K562 (cell line): ENCODE results near the gene RPL7A. TPM values are rescaled to one million over a fixed set of nuclear protein-coding genes. Genes with fewer than 3 reads are reported as not detected.

Experiments used
- ATAC-seq: fragments of 200-7000 bp; cut with Tn5 transposase; 3 replicates; pipeline ENCODE4 v1.9.1; 2020; ENCODE audit warnings: moderate library complexity
- BruUV-seq: library from RNA; stranded (reverse); fragments of 400-500 nt; replicated peaks from 2 replicates; lab custom pipeline; 2021; lab: Mats Ljungman, UMichigan
- CTCF ChIA-PET: fragments of 300-600 bp; formaldehyde crosslinking; extraction: SDS; loops from one replicate; lab custom pipeline; 2021; ENCODE audit warnings: low intra/inter-chr PET ratio; lab: Yijun Ruan, JAX
- POLR2A ChIA-PET: fragments of 300-600, 350-650 bp; sonication (Branson Sonifier 250); formaldehyde crosslinking; extraction: SDS; loops from one replicate; lab custom pipeline; 2021; ENCODE audit warnings: antibody characterized with exemption, inconsistent platforms; lab: Yijun Ruan, JAX
- DNase-seq, 4 experiments: peaks; one replicate each; pipeline versions ENCODE4 v3.0.0 to v3.0.0-alpha.2; 2011 to 2018; ENCODE audit warnings: low spot score in 3 of 4, mixed read lengths in 3 of 4; ENCODE audit errors: extremely low read depth in 1 of 4
- FAIRE-seq: peaks from 2 replicates; lab custom pipeline; 2011; peaks lifted over from hg19 to GRCh38; lab: Jason Lieb, UNC
- H2AFZ ChIP-seq: 2 replicates; pipeline ENCODE4 v1.6.0; 2011; ENCODE audit warnings: low read depth, low read length, control low read depth, inconsistent platforms
- H3K27ac ChIP-seq: fragments of 200-600 bp; 3 replicates; pipeline ENCODE4 v1.8.0; 2011; ENCODE audit warnings: low read depth, mild to moderate bottlenecking, control low read depth, inconsistent platforms, low read length, moderate library complexity, mixed read lengths; ENCODE audit errors: extremely low read depth
- H3K27me3 ChIP-seq, 2 experiments: fragments of 300-600 bp in 1 of 2; 2 replicates in 1 of 2; 3 replicates in 1 of 2; pipeline versions ENCODE4 v1.6.0 to v1.8.0; 2011; ENCODE audit warnings: inconsistent platforms in 2 of 2, low read length in 2 of 2, mild to moderate bottlenecking in 1 of 2, mixed read lengths in 1 of 2, moderate library complexity in 1 of 2; ENCODE audit not compliant: control insufficient read depth in 2 of 2, insufficient read depth in 2 of 2
- H3K36me3 ChIP-seq: fragments of 300-600 bp; 3 replicates; pipeline ENCODE4 v1.8.0; 2011; ENCODE audit warnings: mild to moderate bottlenecking, low read length, inconsistent platforms; ENCODE audit not compliant: control insufficient read depth, insufficient read depth
- H3K4me1 ChIP-seq, 2 experiments: fragments of 200-600 bp in 1 of 2; replicated peaks in 1 of 2; 2 replicates in 1 of 2; 3 replicates in 1 of 2; pipeline versions ENCODE4 v1.5.1 to v1.8.0; 2011; ENCODE audit warnings: inconsistent platforms in 2 of 2, low read length in 2 of 2, mild to moderate bottlenecking in 1 of 2, mixed read lengths in 1 of 2, moderate library complexity in 1 of 2; ENCODE audit not compliant: control insufficient read depth in 2 of 2, insufficient read depth in 2 of 2
- H3K4me2 ChIP-seq: 2 replicates; pipeline ENCODE4 v1.6.1; 2011; ENCODE audit warnings: low read length, control low read depth, inconsistent platforms, mixed read lengths; ENCODE audit not compliant: insufficient read depth
- H3K4me3 ChIP-seq: fragments of 200-600 bp; sonication (generic), shearing (Covaris generic); 2 replicates; pipeline ENCODE4 v1.5.1; 2016; ENCODE audit warnings: control low read depth, inconsistent platforms
- H3K79me2 ChIP-seq: fragments of 200-600 bp; 3 replicates; pipeline ENCODE4 v1.8.0; 2011; ENCODE audit warnings: low read length, inconsistent platforms; ENCODE audit not compliant: control insufficient read depth, insufficient read depth
- H3K9ac ChIP-seq, 2 experiments: 2 replicates each; pipeline versions ENCODE4 v1.6.0 to v1.6.1; 2011; ENCODE audit warnings: low read depth in 2 of 2, low read length in 2 of 2, control low read depth in 1 of 2, inconsistent platforms in 1 of 2, mild to moderate bottlenecking in 1 of 2, mixed read lengths in 1 of 2; ENCODE audit not compliant: insufficient read depth in 1 of 2
- H3K9me1 ChIP-seq: one replicate; pipeline ENCODE4 v1.6.0; 2011; ENCODE audit warnings: inconsistent platforms, mild to moderate bottlenecking, low read length, moderate library complexity; ENCODE audit not compliant: control insufficient read depth, insufficient read depth
- H3K9me3 ChIP-seq: replicated peaks from 2 replicates; pipeline ENCODE4 v1.5.1; 2011; ENCODE audit warnings: low read depth, low read length, inconsistent platforms; ENCODE audit not compliant: control insufficient read depth, insufficient read depth
- H4K20me1 ChIP-seq: replicated peaks from 2 replicates; pipeline ENCODE4 v1.6.1; 2011; ENCODE audit warnings: low read length, inconsistent platforms, mixed read lengths; ENCODE audit not compliant: control insufficient read depth, insufficient read depth
- CEBPB ChIP-seq: fragments of 450-650 bp; IDR thresholded peaks from 2 replicates; pipeline ENCODE4 v1.6.1; 2016; ENCODE audit warnings: missing genetic modification characterization, missing compliant biosample characterization
- CEBPG ChIP-seq, 3 experiments: fragments of 200-800 bp in 1 of 3; sonication (Bioruptor generic) in 1 of 3; sonication (generic) in 1 of 3; formaldehyde crosslinking in 1 of 3; IDR thresholded peaks in 2 of 3; conservative IDR thresholded peaks in 1 of 3; 2 replicates each; pipeline versions ENCODE4 v1.6.1 to v1.8.0; 2016 to 2022; ENCODE audit warnings: missing compliant biosample characterization in 2 of 3, missing genetic modification characterization in 2 of 3, mild to moderate bottlenecking in 1 of 3, missing genetic modification reagents in 1 of 3
- DEAF1 ChIP-seq: fragments of 450-650 bp; formaldehyde crosslinking; IDR thresholded peaks from 2 replicates; pipeline ENCODE4 v1.4.0; 2020; ENCODE audit warnings: mild to moderate bottlenecking, moderate library complexity
- FOXP4 ChIP-seq: sonication (generic); formaldehyde crosslinking; IDR thresholded peaks from 2 replicates; pipeline ENCODE4 v1.8.0; 2022; ENCODE audit warnings: mild to moderate bottlenecking, missing genetic modification reagents, borderline replicate concordance
- HNRNPK ChIP-seq: fragments of 200-400 bp; formaldehyde crosslinking; IDR thresholded peaks from one replicate; pipeline ENCODE4 v1.6.1; 2018; ENCODE audit warnings: mild to moderate bottlenecking, low read depth, low read length; ENCODE audit not compliant: poor library complexity, severe bottlenecking
- LCOR ChIP-seq: sonication (generic); formaldehyde crosslinking; IDR thresholded peaks from 2 replicates; pipeline ENCODE4 v1.8.0; 2022; ENCODE audit warnings: mild to moderate bottlenecking, missing genetic modification reagents
- MAFK ChIP-seq: IDR thresholded peaks from 2 replicates; pipeline ENCODE4 v1.6.1; 2011; ENCODE audit warnings: low read length, improper control_type of control experiment
- MEIS2 ChIP-seq: fragments of 450-650 bp; IDR thresholded peaks from 2 replicates; pipeline ENCODE4 v1.6.1; 2014; ENCODE audit warnings: mild to moderate bottlenecking; ENCODE audit not compliant: partially characterized antibody
- MNT ChIP-seq, 2 experiments: fragments of 450-650 bp; conservative IDR thresholded peaks; 2 replicates each; pipeline ENCODE4 v1.6.1; 2017; ENCODE audit warnings: mild to moderate bottlenecking in 2 of 2, moderate library complexity in 2 of 2
- NBN ChIP-seq: fragments of 450-650 bp; IDR thresholded peaks from 2 replicates; pipeline ENCODE4 v1.6.1; 2016; ENCODE audit warnings: low read depth, mild to moderate bottlenecking
- NCOA1 ChIP-seq: fragments of 450-650 bp; IDR thresholded peaks from 2 replicates; pipeline ENCODE4 v1.6.1; 2016; ENCODE audit warnings: low read depth
- SMAD4 ChIP-seq: fragments of 250-450 bp; sonication (Bioruptor Pico); conservative IDR thresholded peaks from 2 replicates; pipeline ENCODE4 v1.8.0; 2021; ENCODE audit warnings: inconsistent platforms, mild to moderate bottlenecking, moderate library complexity
- YBX1 ChIP-seq: fragments of 450-650 bp; IDR thresholded peaks from 2 replicates; pipeline ENCODE4 v1.7.1; 2016; ENCODE audit warnings: mild to moderate bottlenecking
- ZKSCAN8 ChIP-seq: fragments of 200-800 bp; sonication (Bioruptor generic); IDR thresholded peaks from 2 replicates; pipeline ENCODE4 v1.6.1; 2016; ENCODE audit warnings: missing genetic modification characterization, missing compliant biosample characterization
- ZNF133 ChIP-seq: fragments of 250-450 bp; sonication (Bioruptor Pico); IDR thresholded peaks from 2 replicates; pipeline ENCODE4 v1.4.0; 2020; ENCODE audit warnings: mild to moderate bottlenecking
- ZNF23 ChIP-seq: fragments of 250-450 bp; sonication (Bioruptor Pico); IDR thresholded peaks from 2 replicates; pipeline ENCODE4 v1.4.0; 2020; ENCODE audit warnings: mild to moderate bottlenecking
- WGBS: fragments of 100-300 bp; shearing (Covaris generic); methylation state at CpG from one replicate; pipeline ENCODE4 v1.1.6; 2016; ENCODE audit warnings: low coverage, mixed read lengths; ENCODE audit not compliant: insufficient coverage; ENCODE audit errors: missing lambda C conversion rate; 5-methylcytosine and 5-hydroxymethylcytosine counted together
- in situ Hi-C: fragments of 300-500 bp; cut with MboI; formaldehyde crosslinking; loops from 4 replicates; pipeline ENCODE4 v1.15.0; 2018; ENCODE audit warnings: inconsistent platforms, mixed read lengths
- intact Hi-C: fragments of 100-400 bp; cut with micrococcal nuclease; formaldehyde crosslinking; loops from 2 replicates; pipeline ENCODE4 v1.14.2; 2022
- polyA plus RNA-seq, 8 experiments: library from polyadenylated mRNA; depleted of rRNA in 4 of 8; stranded (reverse) in 5 of 8; unstranded in 3 of 8; fragments of >200 nt; fragmentation: Nextera tagmentation in 2 of 8; fragmentation: Illumina TruSeq in 1 of 8; extraction: Ambion mirVana in 2 of 8; extraction: Trizol in 1 of 8; gene quantifications; 2 replicates each; pipeline versions ENCODE4 v1.2.1 to v1.2.3, GENCODE V29; 2011 to 2014; ENCODE audit warnings: inconsistent platforms in 1 of 8, missing spikeins in 1 of 8
- total RNA-seq, 7 experiments: library from RNA; depleted of rRNA in 6 of 7; stranded (reverse); fragments of >200 nt in 6 of 7; fragmentation: Illumina TruSeq in 2 of 7; extraction: Trizol in 2 of 7; gene quantifications; 2 replicates each; pipeline versions ENCODE4 v1.2.1 to v1.2.3, GENCODE V29; 2011 to 2021; ENCODE audit warnings: low replicate concordance in 1 of 7

Gene RPL7A
- total and polyA plus RNA-seq, 9 of the 15 experiments (the other 6 are each of a cell fraction or from before 2014, with no cell fraction given) = 1,935 to 3,760 (median 2,652) TPM

DNA sequence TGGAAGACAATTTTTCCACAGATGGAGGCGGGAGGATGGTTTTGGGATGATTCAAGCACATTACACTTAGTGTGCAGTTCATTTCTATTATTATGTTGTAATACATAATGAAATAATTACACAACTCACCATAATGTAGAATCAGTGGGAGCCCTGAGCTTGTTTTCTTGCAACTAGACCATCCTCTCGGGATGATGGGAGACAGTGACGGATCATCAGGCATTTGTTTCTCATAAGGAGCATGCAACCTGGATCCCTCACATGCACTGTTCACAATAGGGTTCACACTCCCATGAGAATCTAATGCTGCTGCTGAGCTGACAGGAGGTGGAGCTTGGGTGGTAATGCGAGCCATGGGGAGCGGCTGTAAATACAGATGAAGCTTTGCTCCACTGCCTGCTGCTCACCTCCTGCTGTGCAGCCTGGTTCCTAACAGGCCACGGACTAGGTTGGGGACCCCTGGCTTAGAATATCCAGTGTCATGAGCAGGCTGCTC is 29.8 kb downstream of the RPL7A start:
- in situ Hi-C loops = no loop called here
- Histone ChIP-seq H2AFZ (no peak overlapping the region), H3K9me1 (no peaks in the 10 kb centered on the region), H3K36me3 (peaks cover 14% of the 10 kb centered on the region), H3K4me3 (no peak overlapping the region), H3K79me2 (peaks cover 39% of the 10 kb centered on the region), H3K9ac (no peak overlapping the region; a peak in 1 of 4 replicates), H3K4me2 (peak overlapping the region; percentile 23; the same call in 1 of the 2 replicates), H4K20me1 (peaks cover 10% of the 10 kb centered on the region), H3K27ac (no peak overlapping the region), H3K27me3 (no peaks in the 10 kb centered on the region; a peak in 1 of 5 replicates)
- CTCF ChIA-PET = interaction anchor here (0.7 kb wide), 1 partner anchor 109 kb away, joined by 3 read pairs; no protein-coding TSS in a partner anchor
- WGBS = 30% methylated on average over 6 of the region's 6 CpGs
- ATAC-seq (no peak), FAIRE-seq (peak; percentile 84), DNase-seq (peak in 1 of 4 experiments; percentile 70)
- TF ChIP-seq LCOR (CRISPR knock-in tag) = no peak
- TF ChIP-seq HNRNPK = no peak
- no peak for TF ChIP-seq NBN
- no peak for TF ChIP-seq NCOA1
- peak; percentile 7 for TF ChIP-seq MEIS2
- no peak for TF ChIP-seq CEBPG (CRISPR knock-in tag; IDR thresholded peaks at IDR 0.05)
- 0 out of 4 replicates have a peak, but pooled peaks have one; percentile 19 to 31 for TF ChIP-seq CEBPG (tag; conservative IDR thresholded peaks at IDR 0.05 in 1 of 2, IDR thresholded peaks at IDR 0.05 in 1 of 2)
- TF ChIP-seq MNT (conservative IDR thresholded peaks at IDR 0.05) = 0 out of 4 replicates have a peak, but pooled peaks of 1 of the 2 experiments have one; percentile 17
- no peak for TF ChIP-seq ZNF133 (CRISPR knock-in tag)
- no peak for TF ChIP-seq ZNF23 (CRISPR knock-in tag)
- TF ChIP-seq DEAF1 (CRISPR knock-in tag) = no peak
- TF ChIP-seq SMAD4 = no peak
- TF ChIP-seq MAFK = no peak
- no peak for TF ChIP-seq FOXP4 (CRISPR knock-in tag)
- peak; percentile 74 for TF ChIP-seq CEBPB (tag)
- no peak for TF ChIP-seq YBX1
- TF ChIP-seq ZKSCAN8 = no peak
- TF ChIP-seq, all 486 proteins: peak for 4
- Histone ChIP-seq H3K9me3 (no peaks in the 10 kb centered on the region), H3K4me1 (peaks cover 22 to 35% of the 10 kb centered on the region in 2 experiments; a peak in 4 of 5 replicates)
- no TSS peak for BruUV-seq
- intact Hi-C loops = no loop called here
- POLR2A ChIA-PET = interaction anchor here (0.6 to 8.3 kb wide), 8 partner anchors 9 to 83 kb away, joined by 3 to 81 read pairs (median 6); no protein-coding TSS in a partner anchor
